Measurements from ENCODE around the gene ZBED1. TPM values are rescaled to one million over a fixed set of nuclear protein-coding genes. Genes with fewer than 3 reads are reported as not detected.
"Not testable (repeated sequence)": the region's sequence is repeated elsewhere in the genome, so short reads cannot be mapped to it uniquely, and the experiment has no call there.

The ZBED1 gene
- total RNA-seq, 2 donors from 2014 or later, result 33.3 to 44.6 TPM

DNA sequence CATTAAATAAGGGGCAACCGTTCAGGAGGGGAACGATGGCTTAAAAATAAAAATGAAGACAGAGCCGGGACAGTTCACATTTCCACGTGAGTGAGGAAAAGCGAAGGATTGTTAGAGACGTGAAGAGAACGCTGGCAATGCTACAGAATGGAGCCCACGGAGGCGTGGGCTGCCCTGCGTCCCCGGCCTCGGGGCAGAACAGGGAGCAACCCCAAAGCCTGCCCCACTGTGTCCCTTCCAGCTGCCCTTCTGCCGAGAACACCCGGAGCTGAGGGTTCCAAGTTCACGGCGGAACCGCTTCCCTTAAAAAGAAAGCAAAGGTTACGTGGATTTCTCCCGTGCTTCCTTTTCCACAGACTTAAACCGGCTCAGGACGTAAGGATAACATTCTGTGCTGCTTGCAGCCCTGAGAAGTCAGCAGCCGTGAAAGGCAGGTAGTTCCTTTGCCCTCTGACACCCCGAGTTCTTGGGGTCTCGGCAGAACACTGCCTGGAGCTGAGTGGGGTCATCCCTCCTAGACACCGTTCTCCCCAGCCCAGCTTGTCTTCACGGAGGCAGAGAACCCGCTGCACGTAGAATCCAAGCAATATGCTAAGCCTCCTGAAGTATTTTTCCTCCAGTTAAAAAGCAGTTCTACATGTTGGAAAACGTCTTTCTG, 14.2 kb downstream of the ZBED1 start:
- Histone ChIP-seq H3K27me3 (no peaks in the 10 kb centered on the region), H3K4me3 (no peak overlapping the region), H3K9ac (ENCODE audit: low read depth in 2 of 2, low read length in 2 of 2) (no peak overlapping the region), H3K9me3 (no peaks in the 10 kb centered on the region), H3K4me1 (no peaks in the 10 kb centered on the region), H3K36me3 (peaks cover 6% of the 10 kb centered on the region), H3K27ac (no peak overlapping the region)
- intact Hi-C loops (cut with DNase I), result no loop called here
- TF ChIP-seq, protein P1, sequence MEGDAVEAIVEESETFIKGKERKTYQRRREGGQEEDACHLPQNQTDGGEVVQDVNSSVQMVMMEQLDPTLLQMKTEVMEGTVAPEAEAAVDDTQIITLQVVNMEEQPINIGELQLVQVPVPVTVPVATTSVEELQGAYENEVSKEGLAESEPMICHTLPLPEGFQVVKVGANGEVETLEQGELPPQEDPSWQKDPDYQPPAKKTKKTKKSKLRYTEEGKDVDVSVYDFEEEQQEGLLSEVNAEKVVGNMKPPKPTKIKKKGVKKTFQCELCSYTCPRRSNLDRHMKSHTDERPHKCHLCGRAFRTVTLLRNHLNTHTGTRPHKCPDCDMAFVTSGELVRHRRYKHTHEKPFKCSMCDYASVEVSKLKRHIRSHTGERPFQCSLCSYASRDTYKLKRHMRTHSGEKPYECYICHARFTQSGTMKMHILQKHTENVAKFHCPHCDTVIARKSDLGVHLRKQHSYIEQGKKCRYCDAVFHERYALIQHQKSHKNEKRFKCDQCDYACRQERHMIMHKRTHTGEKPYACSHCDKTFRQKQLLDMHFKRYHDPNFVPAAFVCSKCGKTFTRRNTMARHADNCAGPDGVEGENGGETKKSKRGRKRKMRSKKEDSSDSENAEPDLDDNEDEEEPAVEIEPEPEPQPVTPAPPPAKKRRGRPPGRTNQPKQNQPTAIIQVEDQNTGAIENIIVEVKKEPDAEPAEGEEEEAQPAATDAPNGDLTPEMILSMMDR (IDR thresholded peaks at IDR 0.05), result no peak
- no peak for DNase-seq

DNA sequence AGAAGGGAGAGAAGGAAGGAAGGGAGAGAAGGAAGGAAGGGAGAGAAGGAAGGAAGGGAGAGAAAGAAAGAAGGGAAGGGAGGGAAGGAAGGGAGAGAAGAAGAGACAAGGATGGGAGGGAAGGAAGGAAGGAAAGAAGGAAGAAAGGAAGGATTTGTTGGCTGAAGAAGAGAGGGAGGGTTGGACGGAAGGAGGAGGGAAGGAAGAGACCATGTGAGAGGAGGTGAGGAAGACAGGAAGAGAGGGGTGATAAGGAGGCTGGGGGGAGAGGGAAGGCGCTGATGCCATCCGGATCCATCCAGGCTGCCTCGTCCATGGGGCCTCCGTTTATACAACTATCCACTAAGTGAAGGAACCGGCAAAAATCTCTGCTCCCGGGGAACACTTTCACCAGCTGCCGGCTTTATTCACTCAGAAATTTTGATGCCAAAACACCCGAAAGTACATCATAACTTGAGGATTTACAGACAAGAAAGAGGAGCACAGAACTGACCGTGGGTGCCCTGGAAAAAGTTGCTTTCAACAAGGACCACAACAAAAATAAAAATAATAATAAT, 14.9 kb downstream of the ZBED1 start:
- no peak overlapping the region for H3K27ac ChIP-seq
- no peak overlapping the region for H3K9ac ChIP-seq (ENCODE audit: low read depth in 2 of 2, low read length in 2 of 2)
- TF ChIP-seq, protein P1 (IDR thresholded peaks at IDR 0.05), result no peak
- intact Hi-C loops (cut with DNase I), result no loop called here
- H3K4me3 ChIP-seq, result no peak overlapping the region
- no peaks in the 10 kb centered on the region for H3K9me3 ChIP-seq
- no peaks in the 10 kb centered on the region for H3K27me3 ChIP-seq
- peaks cover 6% of the 10 kb centered on the region for H3K36me3 ChIP-seq
- no peak for DNase-seq
- H3K4me1 ChIP-seq, result no peaks in the 10 kb centered on the region

DNA sequence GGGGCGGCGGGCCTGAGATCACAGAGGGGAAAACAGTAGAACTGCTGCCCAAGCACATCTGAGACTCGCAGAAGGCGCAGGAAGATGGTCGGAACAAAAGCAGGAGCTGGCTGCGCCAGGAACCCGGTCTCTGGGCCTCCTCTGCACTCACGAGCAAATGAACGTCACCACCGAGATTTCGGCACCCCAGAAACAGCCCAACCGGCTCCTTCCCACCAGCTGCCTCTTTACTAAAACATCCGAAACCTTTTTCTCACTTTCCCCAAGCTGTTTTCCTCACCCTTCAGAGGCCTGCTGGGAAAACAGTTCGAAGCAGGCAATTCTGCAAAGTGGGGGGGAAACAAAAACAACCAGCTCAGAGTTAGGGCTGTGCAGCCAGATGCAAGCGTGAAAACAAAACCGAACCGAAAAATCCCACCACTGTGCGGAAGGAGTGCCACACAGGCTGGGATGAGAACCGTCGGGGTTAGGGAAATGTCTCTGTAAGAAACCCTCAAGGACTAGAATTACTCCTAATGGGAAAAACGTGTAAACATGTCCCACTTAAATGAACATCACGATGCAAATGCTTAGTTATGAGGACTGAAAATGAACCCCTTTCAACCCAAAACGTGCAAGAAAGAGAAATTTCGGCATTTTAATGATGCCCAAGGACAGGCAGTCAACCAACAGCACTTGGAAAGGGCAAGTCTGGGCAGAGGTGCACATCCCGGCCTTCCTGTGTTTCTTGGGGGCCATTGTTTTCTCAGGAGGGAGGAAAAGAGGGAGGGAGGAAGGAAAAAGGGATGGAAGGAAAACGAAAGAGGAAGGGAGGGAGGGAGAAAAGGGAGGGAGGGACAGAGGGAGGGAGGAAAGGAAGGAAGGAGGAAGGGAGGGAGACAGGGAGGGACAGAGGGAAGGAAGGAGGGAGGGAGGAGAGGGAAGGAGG, 15.8 kb downstream of the ZBED1 start:
- Histone ChIP-seq H3K4me1 (no peaks in the 10 kb centered on the region), H3K9ac (ENCODE audit: low read depth in 2 of 2, low read length in 2 of 2) (peak overlapping the region in 1 of 2 donors; percentile 29), H3K4me3 (no peak overlapping the region), H3K27ac (peak overlapping the region; percentile 50), H3K9me3 (no peaks in the 10 kb centered on the region), H3K27me3 (no peaks in the 10 kb centered on the region), H3K36me3 (peaks cover 6% of the 10 kb centered on the region)
- TF ChIP-seq, protein P1 (IDR thresholded peaks at IDR 0.05), result no peak
- DNase-seq, result no peak
- intact Hi-C loops (cut with DNase I), result no loop called here

DNA sequence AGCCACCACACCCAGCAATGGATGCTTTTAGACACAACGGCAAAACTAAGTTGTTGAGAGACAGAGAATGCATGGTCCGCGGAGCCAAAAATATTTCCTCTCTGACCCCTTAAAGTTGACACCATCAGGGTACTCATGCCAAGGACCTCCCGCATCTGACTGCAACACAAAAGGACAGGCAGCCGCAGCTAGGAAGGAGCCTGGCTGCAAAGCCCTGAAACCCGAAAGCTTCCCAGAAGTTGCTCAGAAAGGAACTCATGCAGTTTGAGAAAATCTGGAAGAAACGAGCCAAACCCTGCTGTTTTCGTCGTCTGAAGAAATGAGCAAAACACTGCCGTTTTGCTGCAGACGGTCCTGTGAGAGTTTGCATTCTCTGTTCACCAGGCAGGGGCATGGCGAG, 16.5 kb downstream of the ZBED1 start:
- Histone ChIP-seq H3K36me3 (peaks cover 6% of the 10 kb centered on the region), H3K4me3 (no peak overlapping the region), H3K27ac (peak overlapping the region; percentile 50), H3K9ac (ENCODE audit: low read depth in 2 of 2, low read length in 2 of 2) (no peak overlapping the region), H3K9me3 (no peaks in the 10 kb centered on the region), H3K4me1 (no peaks in the 10 kb centered on the region), H3K27me3 (no peaks in the 10 kb centered on the region)
- DNase-seq, result no peak
- TF ChIP-seq, protein P1 (IDR thresholded peaks at IDR 0.05), result no peak
- intact Hi-C loops (cut with DNase I), result no loop called here

DNA sequence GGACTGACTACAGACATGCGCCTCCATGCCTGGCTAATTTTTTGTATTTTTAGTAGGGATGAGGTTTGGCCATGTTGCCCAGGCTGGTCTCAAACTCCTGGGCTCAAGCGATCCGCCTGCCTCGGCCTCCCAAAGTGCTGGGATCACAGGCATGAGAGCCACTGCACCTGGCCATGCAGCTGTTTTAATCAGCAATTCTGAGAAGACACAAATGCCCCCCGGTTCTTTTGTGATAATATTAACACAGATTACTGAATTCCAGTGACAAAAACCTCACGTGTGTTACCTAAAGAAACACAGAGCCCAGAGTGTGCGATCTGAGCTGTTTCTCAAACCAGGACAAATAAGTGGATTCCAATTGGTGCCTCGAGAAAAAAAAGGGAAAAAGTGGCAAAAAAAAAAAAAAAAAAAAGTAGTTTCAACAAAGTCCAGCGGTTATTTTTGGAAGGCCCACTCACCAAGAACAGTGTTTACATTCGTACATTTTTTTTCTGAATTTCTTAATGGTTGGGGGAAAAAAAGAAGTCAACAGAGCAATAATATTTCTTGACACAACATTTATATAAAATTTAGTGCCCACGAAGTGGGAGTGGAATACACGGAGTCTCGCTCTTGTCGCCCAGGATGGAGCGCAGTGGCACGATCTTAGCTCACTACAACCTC, 17.2 kb downstream of the ZBED1 start:
- Histone ChIP-seq H3K9me3 (no peaks in the 10 kb centered on the region), H3K27ac (no peak overlapping the region), H3K9ac (ENCODE audit: low read depth in 2 of 2, low read length in 2 of 2) (no peak overlapping the region), H3K36me3 (peaks cover 2% of the 10 kb centered on the region), H3K4me3 (no peak overlapping the region), H3K4me1 (no peaks in the 10 kb centered on the region), H3K27me3 (no peaks in the 10 kb centered on the region)
- no peak for DNase-seq
- intact Hi-C loops (cut with DNase I), result no loop called here
- TF ChIP-seq, protein P1 (IDR thresholded peaks at IDR 0.05), result no peak

DNA sequence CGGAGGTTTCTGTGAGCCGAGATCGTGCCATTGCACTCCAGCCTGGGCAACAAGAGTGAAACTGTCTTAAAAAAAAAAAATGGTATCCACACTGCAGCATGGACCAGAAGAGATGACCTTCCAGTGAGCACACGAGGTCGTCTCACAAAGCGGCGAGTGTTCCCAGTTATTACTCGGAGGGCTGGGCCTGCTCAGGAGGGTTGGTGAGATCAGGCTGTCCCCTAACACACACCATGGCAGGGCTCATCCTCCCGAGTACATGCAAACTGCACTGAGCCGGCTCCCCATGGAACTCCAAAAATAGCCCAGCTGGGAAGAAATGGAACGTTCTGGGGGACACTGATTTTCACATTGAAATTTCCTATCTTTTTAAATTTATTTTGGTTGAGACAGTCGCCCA, 19.2 kb downstream of the ZBED1 start:
- H3K9me3 ChIP-seq; H3K36me3 ChIP-seq; H3K27ac ChIP-seq; DNase-seq; H3K9ac ChIP-seq (ENCODE audit: low read depth in 2 of 2, low read length in 2 of 2); intact Hi-C loops (cut with DNase I); H3K4me1 ChIP-seq; H3K27me3 ChIP-seq; H3K4me3 ChIP-seq: not testable (repeated sequence)

DNA sequence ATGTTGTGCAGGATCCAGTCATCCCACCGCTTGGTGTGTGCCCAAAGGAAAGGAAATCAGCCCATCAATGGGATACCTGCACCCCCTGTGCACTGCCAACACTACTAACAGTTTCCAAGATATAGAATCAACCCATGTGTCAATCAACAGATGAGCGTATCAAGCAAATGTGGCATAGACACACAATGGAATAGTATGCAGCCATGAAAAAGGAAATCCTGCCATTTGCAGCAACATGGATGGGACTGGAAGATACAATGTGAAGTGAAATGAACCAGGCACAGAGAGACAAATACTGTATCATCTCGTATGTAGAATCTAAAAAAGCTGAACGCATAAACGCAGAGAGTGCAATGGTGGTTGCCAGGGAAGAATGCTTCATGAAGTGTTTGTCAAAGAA, 20.8 kb downstream of the ZBED1 start:
- not testable (repeated sequence) for H3K36me3 ChIP-seq

More for the DNA sequence above, 20.8 kb downstream of the ZBED1 start:
- H3K27me3 ChIP-seq; H3K27ac ChIP-seq; H3K9me3 ChIP-seq; H3K4me3 ChIP-seq; intact Hi-C loops (cut with DNase I); DNase-seq; H3K9ac ChIP-seq (ENCODE audit: low read depth in 2 of 2, low read length in 2 of 2); H3K4me1 ChIP-seq: not testable (repeated sequence)

Measured in colonic mucosa (tissue), 4 donors.